Dermis microvascular lymphatic vessel endothelial cell (primary cell): ENCODE data around the gene CYP2C9. TPM values are rescaled to one million over a fixed set of nuclear protein-coding genes. Genes with fewer than 3 reads are reported as not detected.

Experiments used
- DNase-seq, 2 donors: peaks; one replicate each; pipeline versions ENCODE4 v3.0.0 to v3.0.0-alpha.2; 2010; ENCODE audit warnings: low read depth in 2 of 2
- total RNA-seq: library from RNA; depleted of rRNA; stranded (reverse); fragments of >200 nt; gene quantifications from 2 replicates; pipeline ENCODE4 v1.2.1, GENCODE V29; 2014

Gene CYP2C9
- total RNA-seq, 1 donor from 2014 or later: not detected

DNA sequence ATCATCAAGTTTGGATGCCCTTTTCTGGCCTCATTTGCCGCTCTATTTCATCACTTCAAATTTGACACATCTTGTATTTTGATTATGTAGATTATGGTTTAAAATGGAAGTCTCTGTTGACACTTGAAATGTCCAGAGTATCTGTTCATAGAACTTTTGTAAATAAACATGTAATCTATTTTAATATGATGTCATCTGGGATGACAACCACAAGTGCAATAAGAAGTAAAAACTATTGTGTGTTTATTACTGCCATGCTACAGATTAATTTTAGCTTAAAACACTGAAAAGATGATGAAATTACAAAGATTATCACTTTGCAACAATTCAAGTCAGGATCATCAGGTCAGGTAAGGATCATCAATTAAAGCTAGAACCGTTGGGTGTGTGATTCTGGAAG, 100.8 kb downstream of the CYP2C9 start:
- DNase-seq: no peak

Other genes starting within 250 kb of the CYP2C9 start
- not detected in 2 replicates for gene CYP2C19, start 176.0 kb upstream of the CYP2C9 start, total RNA-seq
- gene CYP2C8, start 130.8 kb downstream of the CYP2C9 start, total RNA-seq: under 0.01 TPM in 1 of 2 replicates, not detected in the other